Regular cardiac myocyte (primary cell): ENCODE data around the gene KRTAP9-4. TPM values are rescaled to one million over a fixed set of nuclear protein-coding genes. Genes with fewer than 3 reads are reported as not detected.

Source experiments
- total RNA-seq: library from RNA; depleted of rRNA; stranded (reverse); fragments of >200 nt; gene quantifications from 2 replicates; pipeline ENCODE4 v1.2.3, GENCODE V29; 2014

Gene KRTAP9-4
- not detected in 2 replicates for total RNA-seq

GRCh38 chr17:41249637-41250240 is at the start of gene KRTAP9-4:
Gene KRTAP9-4, plus strand, starts transcription at chr17:41249687. Its CDS starts 34 bp downstream, at chr17:41249721.

GRCh38 chr17:41226598-41227095 is 22.8 kb upstream of the KRTAP9-4 start, which contains the start of gene KRTAP9-2:
Gene KRTAP9-2, plus strand, starts transcription at chr17:41226648. Its CDS starts 7 bp downstream, at chr17:41226655.

GRCh38 chr17:41232399-41233105 is 16.9 kb upstream of the KRTAP9-4 start, which contains the start of gene KRTAP9-3:
Gene KRTAP9-3, plus strand, starts transcription at chr17:41232449. Its CDS starts 53 bp downstream, at chr17:41232502.

GRCh38 chr17:41237949-41238437 is 11.5 kb upstream of the KRTAP9-4 start, which contains the start of gene KRTAP9-8:
Gene KRTAP9-8, plus strand, starts transcription at chr17:41237999. Its CDS starts 53 bp downstream, at chr17:41238052.

GRCh38 chr17:41255381-41256290 is 6.1 kb downstream of the KRTAP9-4 start, which contains the start of gene KRTAP9-9:
Gene KRTAP9-9, plus strand, starts transcription at chr17:41255384.

GRCh38 chr17:41265078-41265477 is 15.6 kb downstream of the KRTAP9-4 start, which contains the start of gene KRTAP9-6:
Gene KRTAP9-6, plus strand, starts transcription at chr17:41265378. Its CDS starts 0 bp downstream, at chr17:41265378.

GRCh38 chr17:41275648-41276190 is 26.2 kb downstream of the KRTAP9-4 start, which contains the start of gene KRTAP9-7:
Gene KRTAP9-7, plus strand, starts transcription at chr17:41275698. Its CDS starts 0 bp downstream, at chr17:41275698.

Other genes starting within 250 kb of the KRTAP9-4 start
- not detected in 2 replicates for gene KRTAP3-2, start 249.8 kb upstream of the KRTAP9-4 start, total RNA-seq
- gene KRTAP3-1, start 240.6 kb upstream of the KRTAP9-4 start, total RNA-seq, result not detected in 2 replicates
- 1.9 and 5.1 TPM in 2 replicates for gene KRTAP1-5, start 222.5 kb upstream of the KRTAP9-4 start, total RNA-seq
- not detected in 2 replicates for gene KRTAP1-4, start 219.5 kb upstream of the KRTAP9-4 start, total RNA-seq
- gene KRTAP1-3, start 214.8 kb upstream of the KRTAP9-4 start, total RNA-seq, result not detected in 2 replicates
- under 0.01 TPM in 1 of 2 replicates, not detected in the other for gene KRTAP1-1, start 208.2 kb upstream of the KRTAP9-4 start, total RNA-seq
- not detected in 2 replicates for gene KRTAP2-1, start 202.4 kb upstream of the KRTAP9-4 start, total RNA-seq
- not detected in 2 replicates for gene KRTAP2-2, start 194.5 kb upstream of the KRTAP9-4 start, total RNA-seq
- under 0.01 and 0.77 TPM in 2 replicates for gene KRTAP2-3, start 189.6 kb upstream of the KRTAP9-4 start, total RNA-seq
- gene KRTAP2-4, start 183.8 kb upstream of the KRTAP9-4 start, total RNA-seq, result 0.28 TPM in 1 of 2 replicates, not detected in the other
- gene KRTAP4-7, start 165.5 kb upstream of the KRTAP9-4 start, total RNA-seq, result not detected in 2 replicates
- gene KRTAP4-8, start 151.5 kb upstream of the KRTAP9-4 start, total RNA-seq, result not detected in 2 replicates
- not detected in 2 replicates for gene KRTAP4-16, start 147.5 kb upstream of the KRTAP9-4 start, total RNA-seq
- gene KRTAP4-9, start 144.3 kb upstream of the KRTAP9-4 start, total RNA-seq, result not detected in 2 replicates
- gene KRTAP4-11, start 131.3 kb upstream of the KRTAP9-4 start, total RNA-seq, result not detected in 2 replicates
- gene KRTAP4-12, start 125.5 kb upstream of the KRTAP9-4 start, total RNA-seq, result not detected in 2 replicates
- not detected in 2 replicates for gene KRTAP4-6, start 109.1 kb upstream of the KRTAP9-4 start, total RNA-seq
- gene KRTAP4-5, start 99.9 kb upstream of the KRTAP9-4 start, total RNA-seq, result not detected in 2 replicates
- not detected in 2 replicates for gene KRTAP4-4, start 88.9 kb upstream of the KRTAP9-4 start, total RNA-seq
- gene KRTAP4-3, start 81.5 kb upstream of the KRTAP9-4 start, total RNA-seq, result not detected in 2 replicates
- not detected in 2 replicates for gene KRTAP4-2, start 71.5 kb upstream of the KRTAP9-4 start, total RNA-seq
- not detected in 2 replicates for gene KRTAP4-1, start 64.8 kb upstream of the KRTAP9-4 start, total RNA-seq
- gene KRTAP9-1, start 59.8 kb upstream of the KRTAP9-4 start, total RNA-seq, result not detected in 2 replicates
- not detected in 2 replicates for gene KRTAP9-2, start 23.0 kb upstream of the KRTAP9-4 start, total RNA-seq
- not detected in 2 replicates for gene KRTAP9-3, start 17.2 kb upstream of the KRTAP9-4 start, total RNA-seq
- gene KRTAP9-8, start 11.7 kb upstream of the KRTAP9-4 start, total RNA-seq, result not detected in 2 replicates
- not detected in 2 replicates for gene KRTAP9-9, start 5.7 kb downstream of the KRTAP9-4 start, total RNA-seq
- not detected in 2 replicates for gene KRTAP9-6, start 15.7 kb downstream of the KRTAP9-4 start, total RNA-seq
- gene KRTAP9-7, start 26.0 kb downstream of the KRTAP9-4 start, total RNA-seq, result not detected in 2 replicates
- not detected in 2 replicates for gene KRTAP29-1, start 53.2 kb downstream of the KRTAP9-4 start, total RNA-seq
- not detected in 2 replicates for gene KRTAP16-1, start 59.6 kb downstream of the KRTAP9-4 start, total RNA-seq
- gene KRTAP17-1, start 66.0 kb downstream of the KRTAP9-4 start, total RNA-seq, result not detected in 2 replicates
- gene KRT33A, start 101.1 kb downstream of the KRTAP9-4 start, total RNA-seq, result not detected in 2 replicates
- under 0.01 TPM in 2 replicates for gene KRT33B, start 120.1 kb downstream of the KRTAP9-4 start, total RNA-seq
- 2.0 and 2.9 TPM in 2 replicates for gene KRT34, start 132.6 kb downstream of the KRTAP9-4 start, total RNA-seq
- not detected in 2 replicates for gene KRT31, start 147.9 kb downstream of the KRTAP9-4 start, total RNA-seq
- not detected in 2 replicates for gene KRT37, start 174.9 kb downstream of the KRTAP9-4 start, total RNA-seq
- gene KRT38, start 191.3 kb downstream of the KRTAP9-4 start, total RNA-seq, result not detected in 2 replicates
- gene KRT32, start 217.7 kb downstream of the KRTAP9-4 start, total RNA-seq, result not detected in 2 replicates
- gene KRT35, start 231.5 kb downstream of the KRTAP9-4 start, total RNA-seq, result not detected in 2 replicates
- not detected in 2 replicates for gene KRT36, start 240.2 kb downstream of the KRTAP9-4 start, total RNA-seq